GM12801 (cell line): ENCODE data around the gene FGF12.

Experiments
- CTCF ChIP-seq: IDR thresholded peaks from one replicate; pipeline ENCODE4 v1.5.1; 2011; ENCODE audit warnings: control low read depth; ENCODE audit not compliant: insufficient read length; ENCODE audit errors: extremely low read depth

Gene FGF12

GRCh38 chr3:192727032-192727847, at the start of gene FGF12:
Gene FGF12, minus strand, starts transcription at chr3:192727541.
- no peak for TF ChIP-seq CTCF

GRCh38 chr3:192772240-192772894, 45.0 kb upstream of the FGF12 start:
- TF ChIP-seq CTCF, result no peak

DNA sequence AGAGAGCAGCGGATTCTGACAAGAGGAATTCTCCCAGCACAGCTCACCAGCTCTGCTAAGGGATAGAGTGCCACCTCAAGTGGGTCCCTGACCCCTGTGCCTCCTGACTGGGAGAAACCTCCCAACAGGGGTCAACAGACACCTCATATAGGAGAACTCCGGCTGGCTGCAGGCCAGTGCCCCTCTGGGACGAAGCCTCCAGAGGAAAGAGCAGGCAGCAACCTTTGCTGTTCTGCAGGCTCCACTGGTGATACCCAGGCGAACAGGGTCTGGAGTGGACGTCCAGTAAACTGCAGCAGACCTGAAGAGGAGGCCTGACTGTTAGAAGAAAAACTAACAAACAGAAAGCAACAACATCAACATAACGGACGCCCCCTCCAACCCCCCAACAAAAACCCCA, 31.3 kb upstream of the FGF12 start:
- no peak for TF ChIP-seq CTCF

DNA sequence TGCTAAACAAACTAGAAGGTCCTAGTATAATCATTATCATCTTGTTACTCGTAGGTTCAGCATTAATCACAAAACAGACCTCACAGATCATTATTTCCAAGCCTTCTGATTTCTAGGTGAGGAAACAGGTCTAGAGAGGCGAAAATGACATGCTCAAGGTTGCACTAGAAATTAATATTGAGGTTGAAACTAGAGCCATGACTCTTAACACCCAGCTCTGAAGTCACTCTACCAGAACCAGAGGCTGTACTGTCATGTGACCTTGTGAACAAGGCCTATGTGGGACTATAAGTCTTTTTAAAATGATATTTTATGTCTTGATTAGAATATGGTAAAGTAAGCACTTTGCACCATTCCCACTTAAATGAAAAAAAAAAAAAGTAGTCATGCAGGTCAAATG, 23.8 kb upstream of the FGF12 start:
- TF ChIP-seq CTCF, result no peak

- no peak for TF ChIP-seq CTCF
These were observed 22.9 kb upstream of the FGF12 start for GRCh38 chr3:192750201-192750600.

DNA sequence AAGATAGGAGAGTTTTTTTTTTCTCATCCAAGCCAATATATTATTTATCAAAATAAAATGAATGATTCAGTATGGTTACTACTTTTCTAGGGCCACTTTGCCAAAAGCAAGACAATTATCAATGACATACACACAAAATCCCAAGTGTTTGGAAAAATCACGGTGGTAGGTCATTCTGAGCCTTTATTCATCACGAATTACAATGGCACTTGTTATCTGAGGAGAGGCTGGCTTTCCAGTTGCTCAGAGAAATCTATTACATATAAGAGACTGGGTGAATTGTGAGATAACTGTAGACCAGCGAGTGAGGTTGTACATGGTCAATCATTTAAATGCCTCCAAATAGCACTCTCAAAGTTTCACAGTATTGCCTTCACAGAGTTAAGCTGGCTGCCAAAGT, 20.4 kb upstream of the FGF12 start:
- TF ChIP-seq CTCF, result no peak

DNA sequence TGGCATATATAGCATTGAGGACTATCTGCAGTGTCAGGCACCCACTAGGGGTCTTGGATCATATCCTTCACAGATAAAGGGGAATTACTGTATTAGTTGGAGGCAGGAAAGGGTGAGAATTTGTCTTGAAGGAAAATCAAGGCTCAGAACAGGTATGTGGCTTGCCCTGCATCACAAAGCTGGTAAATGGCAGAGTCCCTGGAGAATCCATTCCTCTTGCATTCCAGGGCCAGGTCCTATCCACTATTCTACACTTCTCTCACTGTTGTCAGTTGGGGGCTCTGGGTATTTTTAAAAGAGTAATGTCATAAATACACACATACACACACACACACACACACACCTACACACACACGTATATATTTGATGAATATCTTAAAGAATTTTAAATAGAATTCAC, 19.8 kb upstream of the FGF12 start:
- no peak for TF ChIP-seq CTCF
